SK-N-MC (cell line): Measurements from ENCODE around the gene IMMT.

Experiments
- DNase-seq: peaks from one replicate; pipeline ENCODE4 v3.0.0-alpha.2; 2011; ENCODE audit warnings: low read depth, low spot score
- H3K27ac ChIP-seq: fragments of 200-600 bp; sonication (generic); 2 replicates; pipeline ENCODE4 v1.5.1; 2016; ENCODE audit warnings: mixed run types
- H3K36me3 ChIP-seq: fragments of 200-600 bp; sonication (generic); 2 replicates; pipeline ENCODE4 v1.6.1; 2017; ENCODE audit warnings: antibody characterized with exemption, low read length, mixed read lengths; ENCODE audit not compliant: insufficient read depth
- H3K4me3 ChIP-seq: fragments of 200-600 bp; sonication (generic); 2 replicates; pipeline ENCODE4 v1.5.1; 2016
- H3K9ac ChIP-seq: fragments of 200-600 bp; sonication (generic); 2 replicates; pipeline ENCODE4 v1.8.0; 2017; ENCODE audit warnings: mixed run types, mixed read lengths; ENCODE audit not compliant: insufficient read length
- H3K9me3 ChIP-seq: fragments of 200-600 bp; sonication (generic); 2 replicates; pipeline ENCODE4 v1.6.1; 2017; ENCODE audit warnings: low read depth, mild to moderate bottlenecking, antibody characterized with exemption, low read length, moderate library complexity, mixed read lengths
- EZH2 ChIP-seq: fragments of 200-600 bp; sonication (generic); IDR thresholded peaks from one replicate; pipeline ENCODE4 v1.6.1; 2017; ENCODE audit warnings: antibody characterized with exemption
- FOXP2 ChIP-seq: optimal IDR thresholded peaks from 2 replicates; pipeline ENCODE3; 2011; ENCODE audit warnings: mild to moderate bottlenecking, moderate library complexity; ENCODE audit not compliant: insufficient read depth; ENCODE audit errors: extremely low read length, control extremely low read depth
- POLR2AphosphoS5 ChIP-seq: IDR thresholded peaks from 2 replicates; pipeline ENCODE4 v1.6.1; 2012; ENCODE audit warnings: mild to moderate bottlenecking, low read depth, low read length, borderline replicate concordance

The IMMT gene

GRCh38 chr2:86143307-86143706, 52.0 kb downstream of the IMMT start:
- DNase-seq, result no peak
- Histone ChIP-seq H3K9ac (no peak overlapping the region), H3K36me3 (peaks cover 79% of the 10 kb centered on the region), H3K9me3 (no peaks in the 10 kb centered on the region), H3K4me3 (no peak overlapping the region), H3K27ac (peak overlapping the region; percentile 68)
- TF ChIP-seq FOXP2 (no peak), EZH2 (no peak), POLR2AphosphoS5 (no peak)

- DNase-seq, result no peak
- Histone ChIP-seq H3K27ac (peak overlapping the region; percentile 68), H3K4me3 (no peak overlapping the region), H3K9me3 (no peaks in the 10 kb centered on the region), H3K9ac (no peak overlapping the region), H3K36me3 (peaks cover 79% of the 10 kb centered on the region)
- TF ChIP-seq POLR2AphosphoS5 (peak; percentile 13; the same call in 1 of the 2 replicates), FOXP2 (no peak), EZH2 (no peak)
Measured at GRCh38 chr2:86142436-86143257, 52.6 kb downstream of the IMMT start.

- no peak overlapping the region for H3K27ac ChIP-seq
- TF ChIP-seq POLR2AphosphoS5 (no peak; the same call in 1 of the 2 replicates), EZH2 (no peak), FOXP2 (no peak)
- peaks cover 88% of the 10 kb centered on the region for H3K36me3 ChIP-seq
- H3K4me3 ChIP-seq, result no peak overlapping the region
- no peak for DNase-seq
- H3K9ac ChIP-seq, result no peak overlapping the region
- no peaks in the 10 kb centered on the region for H3K9me3 ChIP-seq
Measured at GRCh38 chr2:86140969-86141392, 54.3 kb downstream of the IMMT start.

GRCh38 chr2:86139981-86140380, 55.3 kb downstream of the IMMT start:
- peaks cover 88% of the 10 kb centered on the region for H3K36me3 ChIP-seq
- H3K27ac ChIP-seq, result no peak overlapping the region
- TF ChIP-seq EZH2 (no peak), FOXP2 (no peak), POLR2AphosphoS5 (no peak; the same call in 1 of the 2 replicates)

GRCh38 chr2:86138736-86139625, 56.3 kb downstream of the IMMT start:
- no peaks in the 10 kb centered on the region for H3K9me3 ChIP-seq
- no peak for DNase-seq
- TF ChIP-seq POLR2AphosphoS5 (no peak), FOXP2 (no peak), EZH2 (no peak)
- H3K9ac ChIP-seq, result no peak overlapping the region
- H3K36me3 ChIP-seq, result peaks cover 88% of the 10 kb centered on the region
- H3K27ac ChIP-seq, result no peak overlapping the region
- no peak overlapping the region for H3K4me3 ChIP-seq

More at GRCh38 chr2:86139981-86140380, 55.3 kb downstream of the IMMT start:
- Histone ChIP-seq H3K9me3 (no peaks in the 10 kb centered on the region), H3K9ac (no peak overlapping the region), H3K4me3 (no peak overlapping the region)
- DNase-seq, result no peak

GRCh38 chr2:86136141-86136540, 59.1 kb downstream of the IMMT start:
- H3K27ac ChIP-seq, result no peak overlapping the region
- DNase-seq, result no peak
- no peak overlapping the region for H3K9ac ChIP-seq
- peaks cover 93% of the 10 kb centered on the region for H3K36me3 ChIP-seq
- no peaks in the 10 kb centered on the region for H3K9me3 ChIP-seq
- H3K4me3 ChIP-seq, result no peak overlapping the region
- no peak for TF ChIP-seq EZH2

GRCh38 chr2:86135653-86136052, 59.6 kb downstream of the IMMT start:
- no peak overlapping the region for H3K4me3 ChIP-seq
- TF ChIP-seq EZH2 (no peak), POLR2AphosphoS5 (no peak), FOXP2 (no peak)
- DNase-seq, result no peak
- no peaks in the 10 kb centered on the region for H3K9me3 ChIP-seq
- H3K9ac ChIP-seq, result no peak overlapping the region
- peaks cover 93% of the 10 kb centered on the region for H3K36me3 ChIP-seq
- no peak overlapping the region for H3K27ac ChIP-seq

- no peak overlapping the region for H3K4me3 ChIP-seq
- no peak for TF ChIP-seq EZH2
- TF ChIP-seq POLR2AphosphoS5, result no peak
- no peak for TF ChIP-seq FOXP2
Measured at GRCh38 chr2:86134709-86135108, 60.6 kb downstream of the IMMT start.

GRCh38 chr2:86124683-86125082, 70.6 kb downstream of the IMMT start:
- no peak for DNase-seq
- TF ChIP-seq FOXP2 (no peak), POLR2AphosphoS5 (no peak)
- no peak overlapping the region for H3K4me3 ChIP-seq
- no peak overlapping the region for H3K9ac ChIP-seq
- H3K9me3 ChIP-seq, result no peaks in the 10 kb centered on the region
- H3K36me3 ChIP-seq, result peaks cover 99% of the 10 kb centered on the region
- H3K27ac ChIP-seq, result no peak overlapping the region

More at GRCh38 chr2:86134709-86135108, 60.6 kb downstream of the IMMT start:
- no peak for DNase-seq
- no peaks in the 10 kb centered on the region for H3K9me3 ChIP-seq
- H3K36me3 ChIP-seq, result peaks cover 100% of the 10 kb centered on the region
- H3K9ac ChIP-seq, result no peak overlapping the region
- H3K27ac ChIP-seq, result no peak overlapping the region
